Measurements from ENCODE around the gene SEMA3G.

DNA sequence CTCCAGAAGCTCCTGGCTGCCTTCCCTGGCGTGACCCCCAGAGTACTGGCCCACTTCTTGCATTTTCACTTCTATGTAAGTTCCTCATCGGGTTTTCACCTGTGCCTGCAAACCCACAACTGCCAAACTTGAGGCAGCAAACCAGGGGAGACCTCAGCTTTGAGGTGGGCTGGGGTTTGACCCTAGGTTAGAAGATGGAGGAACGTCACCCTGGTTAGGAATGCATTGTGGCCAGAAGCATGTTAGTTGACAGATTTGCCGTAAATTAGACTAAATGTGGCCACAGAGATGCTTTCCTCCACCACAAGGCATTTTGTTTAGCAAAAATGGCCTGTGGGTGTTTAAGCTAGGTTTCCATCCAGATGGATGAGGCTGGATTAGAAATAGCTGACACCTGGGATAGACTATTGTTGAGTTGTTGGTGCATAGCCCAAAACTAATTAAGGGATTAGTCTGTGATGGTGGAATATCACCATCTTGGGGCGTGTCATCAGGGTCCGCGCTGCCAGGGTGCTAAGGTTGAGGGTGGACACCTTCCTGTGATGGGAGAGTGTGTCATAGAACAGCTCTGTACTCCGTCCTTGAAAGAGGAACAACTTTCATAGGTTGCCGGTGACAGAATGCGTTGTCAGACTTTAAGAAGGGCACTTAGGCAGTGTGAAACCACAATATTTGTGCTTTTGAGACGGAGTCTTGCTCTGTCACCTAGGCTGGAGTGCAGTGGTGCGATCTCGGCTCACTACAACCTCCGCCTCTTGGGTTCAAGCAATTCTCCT, 14.1 kb upstream of the SEMA3G start:
- TF ChIP-seq, protein P1, sequence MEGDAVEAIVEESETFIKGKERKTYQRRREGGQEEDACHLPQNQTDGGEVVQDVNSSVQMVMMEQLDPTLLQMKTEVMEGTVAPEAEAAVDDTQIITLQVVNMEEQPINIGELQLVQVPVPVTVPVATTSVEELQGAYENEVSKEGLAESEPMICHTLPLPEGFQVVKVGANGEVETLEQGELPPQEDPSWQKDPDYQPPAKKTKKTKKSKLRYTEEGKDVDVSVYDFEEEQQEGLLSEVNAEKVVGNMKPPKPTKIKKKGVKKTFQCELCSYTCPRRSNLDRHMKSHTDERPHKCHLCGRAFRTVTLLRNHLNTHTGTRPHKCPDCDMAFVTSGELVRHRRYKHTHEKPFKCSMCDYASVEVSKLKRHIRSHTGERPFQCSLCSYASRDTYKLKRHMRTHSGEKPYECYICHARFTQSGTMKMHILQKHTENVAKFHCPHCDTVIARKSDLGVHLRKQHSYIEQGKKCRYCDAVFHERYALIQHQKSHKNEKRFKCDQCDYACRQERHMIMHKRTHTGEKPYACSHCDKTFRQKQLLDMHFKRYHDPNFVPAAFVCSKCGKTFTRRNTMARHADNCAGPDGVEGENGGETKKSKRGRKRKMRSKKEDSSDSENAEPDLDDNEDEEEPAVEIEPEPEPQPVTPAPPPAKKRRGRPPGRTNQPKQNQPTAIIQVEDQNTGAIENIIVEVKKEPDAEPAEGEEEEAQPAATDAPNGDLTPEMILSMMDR (conservative IDR thresholded peaks at IDR 0.05; ENCODE audit: low read depth, low read length) = no peak
- TF ChIP-seq EZH2phosphoT487 (IDR thresholded peaks at IDR 0.05; ENCODE audit: borderline replicate concordance, low read length) (no peak), EZH2 (IDR thresholded peaks at IDR 0.05; ENCODE audit: low read length, unreplicated experiment) (no peak)
